Stimulated activated effector memory CD8-positive, alpha-beta T cell treated with anti-CD3 and anti-CD28 coated beads, Interleukin-12 subunit alpha, Interleukin-12 subunit beta, amount 100 ng/mL, for 72 hours (primary cell): ENCODE results near the gene DENND2D.
A peak's percentile ranks its signal among the peaks of the same experiment; 100 is the strongest.

ENCODE experiments used
- ATAC-seq: fragments of 150-1000 bp; cut with Tn5 transposase; 2 replicates; pipeline ENCODE4 v1.10.0; 2021
- DNase-seq, 2 donors: peaks; one replicate each; pipeline ENCODE4 v3.0.0; 2021 to 2022; ENCODE audit warnings: low spot score in 2 of 2
- H3K27ac Mint-ChIP-seq: one replicate; pipeline ENCODE4 v1.8.0; 2022; ENCODE audit warnings: mild to moderate bottlenecking, mixed read lengths
- H3K36me3 Mint-ChIP-seq: one replicate; pipeline ENCODE4 v1.8.0; 2022; ENCODE audit warnings: mild to moderate bottlenecking, mixed read lengths
- H3K4me1 Mint-ChIP-seq: one replicate; pipeline ENCODE4 v1.8.0; 2022; ENCODE audit warnings: mixed read lengths
- H3K4me3 Mint-ChIP-seq: one replicate; pipeline ENCODE4 v1.8.0; 2022; ENCODE audit warnings: mild to moderate bottlenecking, mixed read lengths
- H3K9me3 Mint-ChIP-seq: one replicate; pipeline ENCODE4 v1.8.0; 2022; ENCODE audit warnings: mixed read lengths

Gene DENND2D

DNA sequence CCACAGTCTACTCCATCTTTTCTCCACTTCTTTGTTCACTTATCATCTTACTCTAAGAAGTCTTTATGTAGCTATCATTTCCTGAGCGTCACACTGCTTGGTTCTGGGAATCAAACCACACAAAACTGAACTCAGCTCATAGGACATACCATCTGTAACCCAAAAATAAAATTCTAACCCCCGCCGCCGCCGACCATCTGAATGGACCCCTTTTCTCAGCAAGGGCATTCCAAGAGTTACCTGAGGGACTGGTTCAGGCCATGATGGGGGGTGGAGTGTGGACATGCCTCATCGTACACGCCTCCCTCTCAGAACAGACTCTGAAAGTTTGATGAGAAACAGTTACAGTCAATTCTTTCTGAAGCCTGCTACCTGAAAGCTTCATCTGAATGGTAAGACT, 14.4 kb upstream of the DENND2D start:
- Mint-ChIP-seq H3K4me3 (peak overlapping the region; percentile 51), H3K27ac (peak overlapping the region; percentile 88), H3K9me3 (no peaks in the 10 kb centered on the region), H3K36me3 (peaks cover 21% of the 10 kb centered on the region), H3K4me1 (peaks cover 73% of the 10 kb centered on the region)
- DNase-seq (peak in 1 of 2 donors; percentile 70), ATAC-seq (peak; percentile 40)

DNA sequence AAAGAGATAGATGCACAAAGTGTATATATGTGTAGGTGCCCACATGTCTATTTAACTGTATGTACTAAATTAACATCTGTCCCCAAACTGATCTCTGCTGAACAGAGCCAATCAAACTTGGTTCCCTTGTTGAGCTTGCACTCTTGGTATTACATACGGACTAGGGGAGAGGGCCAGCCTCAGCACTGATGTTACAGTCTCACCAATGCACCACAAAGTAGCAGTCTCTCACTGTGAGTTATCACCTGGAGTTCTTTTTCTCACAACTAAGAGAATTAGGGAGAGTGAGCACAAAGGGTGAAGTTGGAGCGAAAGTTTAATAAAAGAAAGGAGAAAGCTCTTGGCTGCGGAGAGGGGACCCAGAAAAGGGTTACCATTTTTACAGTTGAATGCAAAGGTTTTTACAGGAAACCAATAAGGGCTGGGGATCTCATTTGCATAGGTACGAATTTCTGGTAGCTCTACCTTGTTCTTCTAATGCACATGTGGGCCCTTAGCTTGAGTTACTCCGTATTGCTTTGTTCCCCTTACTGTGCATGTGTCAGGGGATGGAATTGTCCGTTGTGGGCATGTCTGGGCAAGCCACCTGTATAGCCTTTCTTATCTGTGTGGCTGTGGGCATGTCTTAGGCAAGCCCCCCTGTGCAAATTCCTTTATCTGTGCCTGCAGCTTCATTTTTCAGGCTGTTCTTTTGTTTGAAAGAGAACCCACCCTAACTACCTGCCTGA, 13.8 kb upstream of the DENND2D start:
- no peak for ATAC-seq
- H3K36me3 Mint-ChIP-seq: peaks cover 21% of the 10 kb centered on the region
- H3K27ac Mint-ChIP-seq: peak overlapping the region; percentile 88
- peaks cover 67% of the 10 kb centered on the region for H3K4me1 Mint-ChIP-seq
- peak in 1 of 2 donors; percentile 52 for DNase-seq
- no peaks in the 10 kb centered on the region for H3K9me3 Mint-ChIP-seq
- H3K4me3 Mint-ChIP-seq: peak overlapping the region; percentile 51

DNA sequence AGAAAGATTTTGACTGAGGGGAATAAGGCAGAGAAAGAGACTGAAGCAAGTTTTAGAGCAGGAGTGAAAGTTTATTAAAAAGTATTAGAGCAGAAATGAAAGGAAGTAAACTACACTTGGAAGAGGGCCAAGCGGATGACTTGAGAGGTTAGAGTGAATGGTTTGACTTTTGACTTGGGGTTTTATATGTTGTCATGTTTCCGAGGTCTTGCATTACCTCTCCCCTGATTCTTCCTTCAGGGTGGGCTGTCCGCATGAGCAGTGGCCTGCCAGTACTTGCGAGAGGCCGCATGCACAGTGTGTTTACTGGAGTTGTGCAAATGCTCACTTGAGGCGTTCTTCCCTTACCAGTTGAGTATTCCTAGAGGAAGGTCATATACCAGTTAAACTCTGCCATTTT, 13.0 kb upstream of the DENND2D start:
- peak in 1 of 2 donors; percentile 47 for DNase-seq
- Mint-ChIP-seq H3K27ac (peak overlapping the region; percentile 88), H3K4me3 (peak overlapping the region; percentile 51), H3K4me1 (peaks cover 61% of the 10 kb centered on the region), H3K36me3 (peaks cover 18% of the 10 kb centered on the region), H3K9me3 (no peaks in the 10 kb centered on the region)
- ATAC-seq: no peak

DNA sequence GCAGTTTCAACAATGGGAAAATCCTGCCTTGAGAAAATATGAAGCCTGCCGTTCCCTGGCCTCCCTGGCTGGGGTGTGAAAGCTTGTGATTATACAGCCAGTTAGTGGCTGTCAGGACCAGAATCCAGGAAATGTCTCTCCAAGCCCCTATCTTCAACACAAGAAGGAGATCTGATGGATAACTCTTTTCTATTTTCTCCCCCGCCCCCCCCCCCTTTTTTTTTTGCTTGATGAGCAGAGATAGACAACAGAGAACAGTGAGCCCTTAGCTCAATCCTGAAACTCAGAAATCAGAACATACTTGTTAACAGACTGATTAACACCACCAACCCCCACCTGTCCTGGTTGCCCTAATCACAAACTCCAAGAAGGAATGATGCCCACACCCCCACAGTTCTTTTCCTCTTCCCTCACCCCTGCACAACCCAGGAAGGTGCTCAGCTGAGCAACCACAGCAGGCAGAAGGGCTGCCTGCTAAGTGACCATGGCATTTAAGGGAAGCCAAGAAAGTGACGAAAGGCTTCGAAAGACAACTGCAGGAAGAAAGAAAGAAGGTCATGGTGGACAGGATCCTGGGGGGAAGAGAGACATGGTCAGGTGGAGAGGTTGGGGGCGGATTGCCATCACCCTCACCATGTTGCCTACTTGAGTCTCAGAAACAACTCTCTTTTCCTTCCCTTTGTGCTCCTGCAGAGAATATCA, 12.3 kb upstream of the DENND2D start:
- Mint-ChIP-seq H3K4me1 (peaks cover 58% of the 10 kb centered on the region), H3K36me3 (peaks cover 15% of the 10 kb centered on the region), H3K27ac (no peak overlapping the region), H3K4me3 (peak overlapping the region; percentile 51), H3K9me3 (no peaks in the 10 kb centered on the region)
- ATAC-seq (no peak), DNase-seq (peak in 1 of 2 donors; percentile 45)

DNA sequence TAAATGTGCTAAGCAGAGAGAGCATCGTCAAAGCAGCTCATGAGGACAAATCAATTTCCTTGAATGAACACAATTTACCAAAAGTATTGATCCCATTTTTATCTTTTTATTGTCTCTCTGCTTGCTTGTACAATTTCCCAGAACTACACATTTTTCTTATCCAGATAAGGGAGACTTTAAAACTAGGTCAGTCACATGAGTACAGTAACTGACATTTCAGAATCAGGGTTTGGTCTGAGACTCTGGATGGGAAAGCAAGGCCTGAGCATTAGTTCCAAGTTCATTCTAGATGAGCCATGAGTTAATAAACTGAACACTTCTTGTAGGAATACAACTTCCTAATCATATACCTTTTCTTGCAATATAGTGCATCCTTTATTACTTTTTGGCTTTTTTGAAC, 11.5 kb upstream of the DENND2D start:
- no peaks in the 10 kb centered on the region for H3K9me3 Mint-ChIP-seq
- no peak overlapping the region for H3K4me3 Mint-ChIP-seq
- DNase-seq (no peak), ATAC-seq (no peak)
- H3K27ac Mint-ChIP-seq: no peak overlapping the region
- peaks cover 50% of the 10 kb centered on the region for H3K4me1 Mint-ChIP-seq
- peaks cover 15% of the 10 kb centered on the region for H3K36me3 Mint-ChIP-seq

DNA sequence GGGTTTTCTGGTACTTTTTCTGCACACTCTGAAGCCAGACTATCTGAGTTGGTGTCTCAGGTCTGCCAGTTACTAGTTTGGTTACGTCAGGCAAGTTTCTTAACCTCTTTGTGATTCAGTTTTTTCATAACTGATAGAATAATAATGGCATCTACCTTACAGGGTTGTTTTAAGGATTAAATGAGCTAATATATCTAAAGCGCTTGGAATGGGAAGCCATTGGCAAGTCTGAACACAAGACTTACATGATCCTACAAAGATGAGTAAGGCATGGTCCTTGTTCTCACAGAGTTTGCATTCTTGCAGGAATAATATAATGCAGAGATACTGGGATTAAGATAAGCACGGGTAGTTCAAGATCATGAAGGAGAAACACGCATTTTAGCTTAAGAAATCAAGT, 9.2 kb upstream of the DENND2D start:
- peaks cover 39% of the 10 kb centered on the region for H3K4me1 Mint-ChIP-seq
- no peak for DNase-seq
- H3K36me3 Mint-ChIP-seq: peaks cover 9% of the 10 kb centered on the region
- no peak overlapping the region for H3K4me3 Mint-ChIP-seq
- ATAC-seq: no peak
- H3K27ac Mint-ChIP-seq: no peak overlapping the region
- H3K9me3 Mint-ChIP-seq: no peaks in the 10 kb centered on the region

DNA sequence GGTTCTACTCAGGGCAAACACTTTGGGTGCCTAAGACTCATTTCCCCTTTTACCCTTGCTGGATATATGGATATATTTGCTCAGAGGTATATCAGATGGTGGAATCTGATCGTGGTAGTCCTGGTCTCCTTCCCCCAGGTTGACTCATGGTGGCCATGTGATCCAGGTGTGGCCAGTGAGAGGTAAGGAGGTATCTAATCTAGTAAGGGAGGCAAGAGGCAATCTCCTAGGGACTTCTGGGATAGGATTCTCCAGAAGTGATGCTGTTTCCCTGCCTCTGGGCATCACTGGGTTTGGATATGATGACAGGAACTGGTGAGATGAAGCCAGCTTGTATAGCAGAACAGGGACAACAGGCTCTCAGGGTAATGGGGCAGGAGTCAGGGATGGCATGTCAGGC, 8.5 kb upstream of the DENND2D start:
- no peak for ATAC-seq
- H3K4me1 Mint-ChIP-seq: peaks cover 34% of the 10 kb centered on the region
- no peaks in the 10 kb centered on the region for H3K9me3 Mint-ChIP-seq
- H3K36me3 Mint-ChIP-seq: peaks cover 8% of the 10 kb centered on the region
- H3K4me3 Mint-ChIP-seq: no peak overlapping the region
- no peak overlapping the region for H3K27ac Mint-ChIP-seq
- peak in 1 of 2 donors; percentile 42 for DNase-seq

DNA sequence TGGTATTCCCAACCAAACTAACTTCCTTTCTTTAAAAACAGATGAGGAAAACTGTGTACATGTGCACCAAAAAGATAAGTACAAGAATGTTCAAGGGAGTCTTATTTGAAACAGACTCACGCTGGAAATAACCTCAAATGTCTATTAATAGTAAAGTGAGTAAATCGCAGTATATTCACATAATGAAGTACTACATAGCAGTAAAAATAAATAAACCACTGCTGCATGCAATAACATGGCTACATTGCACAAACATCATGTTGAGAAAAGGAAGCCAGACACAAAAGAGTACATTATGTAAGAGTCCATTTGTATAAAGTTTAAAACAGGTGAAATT, 5.2 kb upstream of the DENND2D start:
- DNase-seq (no peak), ATAC-seq (no peak)
- Mint-ChIP-seq H3K4me3 (no peak overlapping the region), H3K36me3 (peaks cover 18% of the 10 kb centered on the region), H3K27ac (peak overlapping the region; percentile 97), H3K9me3 (no peaks in the 10 kb centered on the region), H3K4me1 (peaks cover 47% of the 10 kb centered on the region)

DNA sequence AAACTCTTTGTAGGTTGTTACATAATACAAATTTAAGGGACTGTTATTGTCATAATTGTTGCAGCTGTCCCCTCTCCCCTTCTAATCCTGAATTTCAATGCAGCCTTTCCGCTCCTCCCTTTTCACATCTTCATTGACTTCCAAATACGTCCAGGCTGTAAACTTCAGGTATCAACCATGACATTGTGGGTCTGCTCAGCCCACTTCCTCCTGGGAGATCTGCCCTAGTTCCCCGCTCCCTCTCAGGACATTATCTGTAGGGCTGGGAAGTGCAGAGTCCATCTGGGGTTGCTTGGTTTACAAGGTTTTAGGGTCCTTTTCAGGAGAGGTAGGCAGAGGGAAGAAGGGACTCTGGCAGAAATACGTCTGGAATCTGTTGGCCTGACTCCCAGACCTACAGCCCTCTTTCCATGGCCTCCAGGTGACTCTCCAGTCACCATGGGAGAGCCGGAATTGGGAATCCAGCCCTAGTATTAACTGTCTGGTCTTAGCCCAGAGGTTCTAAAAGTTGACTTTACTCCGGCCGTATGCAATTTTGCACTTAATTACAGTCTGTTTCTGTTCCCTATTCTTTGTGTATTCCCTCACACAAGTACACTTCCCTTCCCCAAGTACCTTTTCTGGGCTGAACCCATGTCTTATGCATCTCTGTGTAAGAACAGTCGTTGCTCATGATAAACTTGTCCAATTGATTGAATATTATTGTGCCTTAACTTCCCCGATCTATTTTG, 4.7 kb upstream of the DENND2D start:
- Mint-ChIP-seq H3K4me1 (peaks cover 52% of the 10 kb centered on the region), H3K9me3 (no peaks in the 10 kb centered on the region), H3K4me3 (peak overlapping the region; percentile 90), H3K27ac (peak overlapping the region; percentile 97), H3K36me3 (peaks cover 22% of the 10 kb centered on the region)
- no peak for ATAC-seq
- no peak for DNase-seq

DNA sequence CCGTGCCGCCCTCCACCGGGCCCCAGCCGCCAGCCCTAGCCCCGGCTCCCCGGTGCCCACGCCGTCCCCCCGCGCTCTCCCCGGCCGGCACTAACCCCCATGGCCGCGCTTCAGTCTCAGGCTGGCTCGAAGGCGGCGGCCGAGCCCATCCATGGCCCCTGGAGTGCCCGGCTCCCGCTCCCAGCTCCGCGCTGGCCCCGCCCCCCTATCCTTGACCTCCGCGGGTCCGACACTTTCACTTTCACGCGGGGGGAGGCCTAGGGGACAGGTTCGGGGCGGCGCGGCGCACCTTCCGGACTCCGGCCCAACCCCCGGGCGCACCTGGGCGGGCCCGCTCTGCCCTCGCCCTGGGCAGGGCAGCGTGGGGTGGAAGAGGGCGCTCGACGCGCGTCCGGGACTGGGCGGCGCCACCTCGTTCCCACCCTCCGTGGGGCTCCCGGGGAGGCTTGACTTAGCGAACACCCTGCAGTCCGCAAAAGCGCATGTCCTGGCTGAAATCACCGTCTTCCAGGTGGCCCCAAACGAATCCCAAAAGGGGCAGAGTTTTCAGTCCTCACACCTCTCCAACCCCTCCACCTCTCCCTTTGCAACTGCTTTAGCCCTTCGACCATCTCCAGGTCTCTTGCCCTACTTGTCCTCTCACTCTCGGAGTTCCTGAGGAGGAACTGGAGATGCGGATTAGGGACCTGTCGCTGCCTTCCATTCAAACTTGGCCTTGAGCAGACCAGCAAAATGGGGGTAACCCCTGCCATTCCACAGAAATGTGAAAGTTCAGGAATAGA, 3.9 kb upstream of the DENND2D start:
- H3K4me1 Mint-ChIP-seq: peaks cover 56% of the 10 kb centered on the region
- ATAC-seq (peak; percentile 81), DNase-seq (peak; percentile 55 to 86)
- H3K36me3 Mint-ChIP-seq: peaks cover 29% of the 10 kb centered on the region
- H3K4me3 Mint-ChIP-seq: peak overlapping the region; percentile 90
- no peaks in the 10 kb centered on the region for H3K9me3 Mint-ChIP-seq
- H3K27ac Mint-ChIP-seq: peak overlapping the region; percentile 97

DNA sequence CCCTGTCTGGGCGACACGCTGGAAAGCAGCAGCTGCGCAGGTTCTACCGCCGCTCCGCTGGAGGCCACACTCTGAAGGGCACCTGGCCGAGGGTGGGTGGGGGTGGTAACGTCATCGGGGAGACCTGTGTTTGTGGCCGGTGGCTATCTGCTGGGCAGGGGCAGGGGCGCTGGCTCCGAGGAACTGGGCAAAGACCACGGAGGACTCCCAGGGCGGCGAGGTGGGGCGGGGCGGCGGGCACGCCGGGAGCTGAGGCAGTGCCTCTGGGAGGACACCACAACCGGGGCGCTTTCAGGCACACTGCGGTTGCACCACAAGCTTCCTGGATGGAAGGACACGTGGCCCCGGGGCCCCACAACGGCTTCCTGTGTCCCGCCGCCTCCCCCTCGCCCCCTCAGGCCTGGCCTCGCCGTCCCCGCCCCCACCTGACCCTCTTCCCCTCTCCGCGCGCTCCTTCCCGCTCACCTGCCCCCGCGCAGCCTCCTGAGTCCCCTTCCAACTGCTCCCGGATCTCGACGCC, 3.3 kb upstream of the DENND2D start:
- peak; percentile 57 for ATAC-seq
- Mint-ChIP-seq H3K4me1 (peaks cover 60% of the 10 kb centered on the region), H3K9me3 (no peaks in the 10 kb centered on the region), H3K36me3 (peaks cover 36% of the 10 kb centered on the region), H3K4me3 (peak overlapping the region; percentile 90), H3K27ac (peak overlapping the region; percentile 97)
- DNase-seq: peak; percentile 69 to 94

DNA sequence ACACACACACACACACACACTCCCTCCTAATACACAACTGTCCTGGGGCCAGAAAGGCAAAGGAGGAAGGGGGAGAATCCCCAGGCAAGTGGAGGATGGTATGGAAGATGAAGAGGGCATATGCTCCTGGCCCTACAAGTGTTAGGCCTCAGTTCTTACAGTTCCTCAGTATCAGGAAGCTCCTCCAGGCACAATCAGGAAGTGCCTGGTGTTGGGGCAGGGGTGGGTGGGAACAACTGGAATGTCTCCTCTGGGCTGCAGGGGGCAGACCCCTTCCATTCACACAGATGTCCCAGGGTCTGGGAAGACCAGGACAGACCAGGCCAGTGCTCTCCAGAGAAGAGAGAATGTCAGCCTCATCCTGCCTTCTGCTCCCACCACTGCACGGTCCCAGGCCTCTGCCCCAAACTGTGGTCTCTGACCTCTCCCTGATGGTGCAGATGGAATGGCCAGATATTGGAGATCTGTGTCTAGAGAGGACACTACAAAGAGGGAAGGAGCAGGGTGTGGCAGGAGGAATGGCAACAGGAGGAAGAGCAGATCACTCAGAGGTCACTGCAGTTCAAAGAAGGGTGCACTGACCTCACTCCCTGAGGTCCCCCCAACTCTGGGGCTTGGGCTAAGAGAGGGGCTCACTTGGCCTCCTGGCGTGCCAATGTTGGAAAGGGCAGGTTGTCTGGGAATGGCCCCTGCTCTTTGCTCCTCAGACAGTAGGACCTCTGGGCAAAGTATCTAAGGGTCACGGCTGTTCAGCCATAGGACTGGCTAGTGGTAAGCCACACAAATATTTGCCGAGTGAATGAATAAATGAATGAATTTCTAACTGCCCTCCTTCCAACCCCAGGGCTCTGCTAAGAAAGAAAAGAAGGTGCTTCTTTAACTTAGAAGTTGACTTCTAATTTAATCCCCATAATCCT, 2.5 kb upstream of the DENND2D start:
- H3K27ac Mint-ChIP-seq: peak overlapping the region; percentile 97
- H3K9me3 Mint-ChIP-seq: no peaks in the 10 kb centered on the region
- peak overlapping the region; percentile 90 for H3K4me3 Mint-ChIP-seq
- ATAC-seq: no peak
- DNase-seq: peak in 1 of 2 donors; percentile 58
- H3K4me1 Mint-ChIP-seq: peaks cover 62% of the 10 kb centered on the region
- H3K36me3 Mint-ChIP-seq: peaks cover 43% of the 10 kb centered on the region

DNA sequence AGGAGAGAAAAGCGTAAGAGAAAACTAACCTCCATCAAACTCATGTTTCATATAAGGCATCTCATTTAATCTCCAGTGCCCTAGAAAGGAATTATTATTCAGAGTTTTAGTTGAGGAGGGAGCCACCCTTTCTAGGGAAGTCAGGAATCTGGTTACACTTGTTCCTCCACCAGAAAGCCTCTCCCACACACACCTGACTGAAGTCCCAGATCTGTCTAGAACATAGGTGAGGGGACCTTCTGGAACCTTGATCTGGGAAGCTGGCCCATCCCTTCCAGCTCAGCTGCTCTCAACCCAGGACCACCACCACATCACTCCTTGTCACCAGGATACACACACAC, 1.9 kb upstream of the DENND2D start:
- peaks cover 68% of the 10 kb centered on the region for H3K4me1 Mint-ChIP-seq
- peak overlapping the region; percentile 90 for H3K4me3 Mint-ChIP-seq
- ATAC-seq (no peak), DNase-seq (no peak)
- H3K36me3 Mint-ChIP-seq: peaks cover 50% of the 10 kb centered on the region
- H3K27ac Mint-ChIP-seq: peak overlapping the region; percentile 97
- H3K9me3 Mint-ChIP-seq: no peaks in the 10 kb centered on the region
